ENCODE results near the gene GNG12.

Gene GNG12

DNA sequence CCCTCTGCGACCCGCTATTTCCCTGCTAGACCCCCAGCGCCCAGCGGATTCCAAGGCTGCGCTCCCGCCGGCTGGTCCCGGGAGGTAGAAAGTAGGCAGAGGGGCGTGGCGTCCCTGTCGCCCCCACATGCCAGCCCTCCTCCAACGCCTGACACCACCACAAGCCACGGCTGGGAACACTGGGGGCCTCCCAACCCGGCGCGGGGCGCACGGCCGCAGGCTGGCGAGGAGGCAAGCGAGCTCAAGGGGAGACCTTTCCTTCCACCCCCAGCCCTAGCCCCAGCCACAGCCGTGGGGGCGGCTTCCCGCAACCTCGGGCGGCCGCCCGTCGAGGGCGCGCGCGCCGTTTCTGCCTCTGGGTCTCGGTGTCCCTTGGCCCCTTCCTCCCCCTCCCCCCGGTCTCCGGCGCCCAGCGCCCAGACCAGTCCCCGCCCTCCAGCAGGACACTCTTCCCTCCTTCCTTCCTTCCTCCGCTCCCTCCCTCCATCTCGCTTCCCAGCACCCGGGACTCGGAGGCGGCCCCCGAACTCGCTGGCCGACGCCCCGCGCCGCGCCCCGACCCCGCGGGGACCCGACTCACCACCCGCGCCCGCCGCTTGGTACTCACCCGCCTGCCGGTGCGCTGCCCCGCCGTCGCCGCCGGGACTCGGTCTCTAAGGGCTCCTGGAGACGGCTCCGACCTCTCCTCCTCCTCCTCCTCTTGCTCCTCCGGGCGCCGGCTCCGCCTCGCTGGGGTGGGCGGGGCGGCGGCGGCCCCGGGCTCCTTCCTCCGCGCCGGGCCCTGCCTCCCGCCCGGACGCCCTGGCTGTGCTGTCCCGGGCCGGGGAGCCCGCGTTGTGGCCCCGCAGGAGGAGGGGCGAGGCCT, at the start of gene GNG12:
Gene GNG12, minus strand, starts transcription at position 731 of the 865 bp plus-strand sequence. CDS start 125,781 bp downstream, outside the sequence.
- peak; percentile 31 for DNase-seq

DNA sequence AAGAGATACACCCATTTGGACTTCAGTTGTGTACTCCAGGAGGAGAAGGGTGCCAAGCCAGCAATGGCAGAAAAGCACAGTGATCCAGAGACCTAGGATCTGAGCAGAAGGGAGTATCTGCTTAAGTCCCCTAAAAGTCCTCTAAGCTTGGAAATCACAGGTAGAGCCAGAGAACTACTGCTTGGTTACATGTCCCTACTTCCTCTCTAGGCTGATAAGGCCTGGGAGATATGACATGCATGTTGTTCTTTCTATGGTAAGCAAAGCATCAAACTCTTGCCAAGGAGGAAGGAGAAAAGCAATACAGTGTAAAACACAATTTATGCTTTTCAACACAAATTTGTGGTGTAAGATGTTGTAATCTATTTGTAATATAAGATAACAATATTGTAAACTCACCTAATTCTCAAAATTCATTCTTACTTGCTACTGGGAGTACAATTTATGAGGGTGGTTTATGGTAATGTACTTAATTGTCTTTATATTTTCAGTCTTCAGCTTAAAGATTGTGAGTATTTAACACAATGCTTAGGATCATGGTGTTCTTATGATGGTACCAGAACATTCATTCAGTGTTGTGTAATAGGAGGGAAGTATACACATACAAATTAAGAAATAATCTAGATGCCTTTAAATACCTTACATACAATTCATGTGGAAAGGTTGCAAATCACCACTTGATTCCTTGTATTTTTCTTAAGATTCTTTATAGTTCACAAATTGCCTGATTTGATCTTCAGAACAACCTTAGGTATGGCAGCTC, 49.1 kb upstream of the GNG12 start:
- DNase-seq, result no peak

DNA sequence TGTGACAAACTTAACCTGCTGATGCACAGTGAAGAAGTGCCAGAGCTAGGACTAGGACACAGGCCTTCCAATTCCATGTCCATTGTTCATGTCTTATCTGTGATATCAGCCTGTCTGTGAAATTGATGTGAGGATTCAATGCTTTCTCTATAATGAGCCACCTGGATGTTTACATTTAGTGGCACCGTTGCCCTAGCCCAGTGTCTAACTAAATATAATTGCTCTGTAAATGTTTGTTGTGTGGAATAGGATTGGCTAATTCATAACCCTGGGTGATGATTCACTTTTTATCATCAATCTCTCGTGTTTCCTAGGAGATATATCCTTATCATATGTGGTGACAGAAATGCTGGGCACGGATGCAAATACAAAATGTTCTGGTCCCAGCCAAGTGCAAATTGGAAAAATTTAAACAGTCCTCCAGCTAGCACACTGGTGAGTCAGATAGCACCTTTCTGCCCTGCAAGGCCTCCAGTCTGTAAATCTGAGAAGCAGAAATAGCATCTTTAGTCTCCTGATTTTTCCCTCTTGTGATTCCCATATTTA, 46.9 kb upstream of the GNG12 start:
- DNase-seq, result no peak

DNA sequence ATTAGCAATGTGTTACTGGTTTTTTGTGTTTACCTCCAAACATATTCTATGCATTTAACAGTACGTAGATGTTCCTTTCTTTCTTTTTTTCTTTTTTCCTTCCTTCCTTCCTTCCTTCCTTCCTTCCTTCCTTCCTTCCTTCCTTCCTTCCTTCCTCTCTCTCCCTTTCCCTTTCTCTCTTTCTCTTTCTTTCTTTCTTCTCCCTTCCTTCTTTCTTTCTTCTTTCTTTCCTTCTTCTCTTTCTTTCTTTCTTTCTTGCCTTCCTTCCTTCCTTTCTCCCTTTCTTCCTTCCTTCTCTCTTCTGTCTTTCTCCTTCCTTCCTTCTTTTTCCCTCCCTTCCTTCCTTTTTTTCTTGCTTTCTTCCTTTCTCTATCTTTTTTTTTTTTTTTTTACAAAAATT, 46.2 kb upstream of the GNG12 start:
- DNase-seq, result no peak

DNA sequence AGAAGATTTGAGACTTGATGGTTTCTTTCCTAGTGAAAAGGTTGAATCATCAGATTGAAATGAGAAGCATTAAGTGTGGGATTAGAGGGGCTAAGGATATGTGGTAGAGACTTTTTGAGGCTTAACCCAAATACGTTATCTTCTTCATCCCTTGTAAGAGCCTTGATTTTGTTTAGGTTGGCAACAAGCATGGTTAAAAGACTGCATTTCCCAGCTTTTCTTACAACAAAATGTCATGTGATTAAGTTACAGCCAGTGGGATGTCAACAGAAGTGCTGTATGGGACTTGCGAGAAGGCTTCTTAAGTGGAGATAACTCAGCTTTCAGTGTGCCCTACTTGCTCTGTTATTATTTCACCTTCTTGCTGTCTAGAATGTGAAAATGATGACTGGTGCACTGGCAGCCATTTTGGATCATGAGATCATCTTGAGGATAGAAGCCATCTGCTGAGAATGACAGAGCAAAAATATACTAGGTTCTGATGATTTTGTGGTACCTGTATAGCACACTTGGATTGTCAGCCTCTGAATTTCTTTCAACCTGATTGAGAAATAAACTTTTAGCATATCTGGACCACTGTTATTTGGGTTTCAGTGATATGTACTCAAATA, 41.3 kb upstream of the GNG12 start:
- DNase-seq, result no peak

DNA sequence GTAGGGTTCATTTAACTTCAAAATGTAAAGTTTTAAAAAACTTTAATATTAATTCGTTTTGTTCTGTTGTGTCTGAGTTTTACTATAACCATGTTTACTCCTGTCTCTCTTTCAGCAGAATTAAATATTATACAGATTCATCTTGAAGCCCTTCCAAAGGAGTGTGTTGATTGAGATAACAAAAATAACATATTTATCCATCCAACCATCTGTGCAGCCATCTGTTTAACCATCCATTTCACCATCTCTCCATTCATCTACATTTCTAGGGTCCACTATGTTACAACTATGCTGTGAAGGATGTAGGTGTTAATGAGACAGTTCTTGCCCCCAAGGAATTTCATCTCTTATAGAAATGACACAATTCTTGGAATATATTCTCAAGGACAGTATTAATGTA, 36.0 kb upstream of the GNG12 start:
- no peak for DNase-seq

DNA sequence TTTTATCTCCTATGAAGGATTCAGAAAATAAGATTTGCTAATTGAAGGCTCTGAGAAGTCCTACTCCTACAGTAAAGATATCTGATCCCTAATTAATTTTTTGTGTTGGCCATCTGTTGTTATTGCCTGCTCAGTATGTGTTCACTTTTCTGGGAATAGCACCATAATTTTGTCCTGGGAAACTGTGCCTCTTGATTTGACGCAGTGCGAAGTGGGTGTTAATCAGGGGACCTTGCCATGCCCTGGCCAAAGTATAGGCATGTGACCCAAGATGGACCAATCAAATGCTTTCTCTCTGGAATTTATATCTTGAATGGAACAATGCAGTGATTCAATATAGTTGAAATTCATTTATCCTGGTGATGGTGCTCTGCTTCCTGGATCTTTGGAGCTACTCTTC, 30.4 kb upstream of the GNG12 start:
- DNase-seq, result no peak

DNA sequence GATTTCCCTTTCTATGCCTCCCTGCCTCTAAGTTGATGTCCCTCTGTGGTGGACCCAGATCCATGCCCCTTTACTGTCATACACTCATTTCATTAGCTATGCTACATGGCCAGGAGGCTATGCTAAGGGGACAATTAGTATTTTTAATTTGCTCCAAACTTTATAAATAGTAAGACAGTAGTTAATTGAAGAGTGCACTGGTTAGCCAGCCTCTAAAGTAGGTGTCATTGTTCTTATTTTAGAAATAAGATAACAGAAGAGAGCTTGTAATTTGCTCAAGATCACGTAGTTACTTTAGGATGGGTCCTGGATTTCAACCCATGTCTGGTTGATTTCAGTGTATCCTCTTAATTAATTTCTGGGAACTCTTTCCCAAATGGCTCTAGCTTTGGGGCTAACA, 29.4 kb upstream of the GNG12 start:
- no peak for DNase-seq

DNA sequence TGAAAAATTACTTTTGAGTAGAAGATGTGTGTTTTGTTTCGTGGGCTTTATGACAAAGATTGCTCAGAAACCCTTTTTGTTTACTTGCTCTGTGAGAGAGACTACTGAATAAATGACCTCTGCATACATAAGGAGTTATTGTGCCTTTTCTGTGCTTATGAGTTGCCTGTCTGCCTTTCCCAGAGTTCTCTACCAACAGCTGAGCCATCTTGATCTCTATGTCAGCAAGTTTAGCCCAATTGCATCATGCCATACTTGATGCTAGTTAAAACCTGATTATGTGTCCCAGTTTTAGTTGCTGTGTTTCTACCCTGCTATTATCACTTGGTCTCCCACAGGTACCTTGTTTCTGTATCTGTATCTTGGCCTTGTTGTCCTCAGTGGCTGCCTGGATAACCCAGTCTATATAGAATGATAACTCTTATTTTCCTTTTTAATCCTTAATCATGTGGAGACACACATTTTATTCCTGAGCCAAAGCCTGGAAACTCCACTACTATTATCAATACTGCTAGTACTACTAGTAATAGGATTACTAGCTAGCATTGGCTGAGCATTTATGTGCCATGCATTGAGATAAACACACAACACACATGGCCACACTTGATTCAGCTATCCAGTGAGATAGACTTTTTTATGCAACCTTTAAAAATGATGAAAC, 28.7 kb upstream of the GNG12 start:
- DNase-seq, result no peak

DNA sequence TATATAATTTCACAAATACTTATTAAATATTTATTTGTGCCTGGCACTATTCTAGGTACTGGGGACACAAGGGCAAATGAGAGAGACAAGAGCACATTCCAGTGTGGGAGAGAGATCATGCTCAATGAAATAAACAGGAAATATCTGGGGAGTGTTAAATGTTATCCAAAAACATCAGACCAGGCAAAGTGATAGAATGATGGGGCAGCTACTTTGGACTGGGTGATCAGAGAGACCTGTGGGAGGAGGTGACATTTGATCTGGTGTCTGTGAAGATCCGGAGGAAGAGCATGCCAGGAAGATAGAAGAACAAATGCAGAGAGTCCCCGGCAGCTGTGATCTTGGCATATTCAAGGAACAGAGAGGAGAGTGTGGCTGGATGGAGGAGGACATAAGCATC, 27.5 kb upstream of the GNG12 start:
- DNase-seq, result no peak

DNA sequence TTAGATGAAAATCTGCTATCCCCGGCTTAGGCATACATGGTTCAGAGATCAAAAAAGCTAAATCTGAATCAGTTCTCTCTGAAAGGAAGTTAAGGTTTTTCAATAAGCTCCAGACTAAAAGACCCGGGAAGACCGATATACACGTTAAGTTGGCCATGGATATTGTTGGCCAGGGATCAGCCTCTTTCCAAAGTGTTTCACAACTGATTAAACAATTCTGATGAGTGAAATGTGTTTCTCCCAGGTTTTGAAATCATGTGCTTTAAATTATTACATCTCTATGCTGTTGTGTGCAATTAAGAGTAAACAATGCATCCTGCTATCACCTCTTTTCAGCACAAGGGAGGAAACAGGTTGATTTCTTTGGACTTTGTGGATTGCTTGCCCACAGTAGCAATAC, 23.7 kb upstream of the GNG12 start:
- DNase-seq, result no peak

DNA sequence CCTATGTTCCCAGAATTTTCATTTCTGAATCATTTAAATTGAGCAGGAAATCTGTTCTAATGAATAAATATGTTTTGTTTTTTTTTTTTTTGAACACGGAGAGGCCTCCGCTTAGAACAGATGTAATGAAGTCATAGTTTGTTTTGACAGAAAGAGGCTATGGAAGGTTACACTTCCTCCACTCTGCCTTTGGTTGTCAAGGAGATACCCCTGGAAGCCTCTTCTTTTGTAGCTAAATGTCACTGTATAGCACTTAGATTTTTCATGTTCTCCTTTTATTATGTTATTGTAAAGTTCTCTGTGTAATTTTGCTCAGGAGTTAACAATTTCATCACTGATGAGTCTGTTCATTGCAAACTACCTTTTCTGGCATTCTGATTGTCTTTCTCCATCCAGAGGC, 22.7 kb upstream of the GNG12 start:
- DNase-seq, result no peak

DNA sequence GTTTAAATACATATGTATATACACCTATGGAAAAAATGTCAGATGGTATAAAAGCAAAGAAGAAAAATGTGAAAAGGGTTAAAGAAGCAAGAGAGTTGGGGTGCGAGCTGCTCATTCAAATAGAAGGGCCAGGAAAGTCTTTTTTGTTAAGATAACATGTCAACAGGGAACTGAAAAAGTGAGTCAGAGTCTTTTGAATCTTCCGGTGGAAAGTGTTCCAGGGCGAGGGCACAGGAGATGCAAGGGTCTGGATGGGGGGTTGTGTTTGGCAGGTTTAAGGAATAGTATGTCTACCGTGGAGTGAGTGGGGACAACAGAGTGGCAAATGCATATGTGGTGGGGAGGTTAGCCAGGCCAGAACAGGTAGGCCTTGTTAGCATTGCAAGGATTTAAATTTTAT, 22.2 kb upstream of the GNG12 start:
- DNase-seq, result no peak

DNA sequence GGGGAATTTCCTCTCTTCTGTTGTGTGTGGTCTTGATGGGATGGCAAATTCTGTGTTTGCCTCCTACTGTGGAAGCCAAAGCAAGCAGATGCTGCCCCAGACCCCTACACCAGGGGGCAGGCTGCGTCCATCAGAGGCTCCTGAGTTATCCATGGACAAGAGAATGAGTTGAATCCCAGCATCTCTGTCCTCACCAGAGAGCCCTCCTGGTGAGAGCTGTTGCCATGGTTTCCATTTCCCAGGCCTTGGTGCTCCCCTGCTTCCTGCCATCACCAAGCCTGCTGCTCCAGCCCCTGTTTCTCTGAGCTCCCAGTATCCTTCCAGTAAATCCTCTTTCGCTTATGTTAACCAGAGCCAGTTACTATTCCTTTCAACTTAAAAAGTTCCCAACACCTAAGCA, 20.4 kb upstream of the GNG12 start:
- peak; percentile 28 for DNase-seq

DNA sequence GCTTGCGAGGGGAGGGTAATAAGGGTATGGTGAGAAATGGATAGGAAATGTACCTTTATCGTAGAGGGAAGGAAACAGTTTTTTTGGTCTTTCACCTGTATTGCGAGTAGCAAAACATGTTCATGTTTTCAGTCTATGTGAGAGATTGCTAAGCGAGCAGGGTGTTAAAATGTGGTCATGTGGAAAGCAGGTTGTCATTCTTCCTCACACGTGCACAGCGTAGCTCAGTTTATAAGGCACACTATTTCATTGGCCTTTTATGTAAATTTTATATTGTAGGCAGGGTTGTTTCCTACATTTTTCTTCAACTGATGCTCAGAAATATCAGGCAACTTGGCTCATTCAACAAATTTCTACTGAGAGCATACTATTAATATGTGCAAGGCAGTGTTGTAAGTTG, 18.5 kb upstream of the GNG12 start:
- DNase-seq, result no peak

DNA sequence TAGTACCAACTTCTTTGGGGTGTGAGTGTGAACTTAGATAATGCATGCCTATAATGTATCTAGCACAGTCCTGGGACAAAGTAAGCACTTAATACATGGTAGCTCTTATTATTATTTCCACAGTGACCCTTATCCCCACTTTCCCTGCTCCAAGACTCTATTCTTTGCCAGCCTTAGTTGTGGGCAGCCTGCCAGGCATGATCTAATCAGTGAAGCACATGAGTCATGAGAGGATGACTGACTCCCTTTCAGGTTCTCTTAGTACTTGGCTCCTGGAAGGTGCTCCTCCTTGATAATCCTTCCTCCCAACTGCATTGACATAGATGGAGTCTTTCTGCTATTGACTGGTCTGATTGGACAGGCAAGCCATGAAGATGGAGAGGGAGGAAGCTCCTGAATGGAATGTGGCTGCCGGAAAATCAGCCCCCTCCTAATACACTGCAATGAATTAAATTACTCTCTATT, 17.4 kb upstream of the GNG12 start:
- peak; percentile 53 for DNase-seq

DNA sequence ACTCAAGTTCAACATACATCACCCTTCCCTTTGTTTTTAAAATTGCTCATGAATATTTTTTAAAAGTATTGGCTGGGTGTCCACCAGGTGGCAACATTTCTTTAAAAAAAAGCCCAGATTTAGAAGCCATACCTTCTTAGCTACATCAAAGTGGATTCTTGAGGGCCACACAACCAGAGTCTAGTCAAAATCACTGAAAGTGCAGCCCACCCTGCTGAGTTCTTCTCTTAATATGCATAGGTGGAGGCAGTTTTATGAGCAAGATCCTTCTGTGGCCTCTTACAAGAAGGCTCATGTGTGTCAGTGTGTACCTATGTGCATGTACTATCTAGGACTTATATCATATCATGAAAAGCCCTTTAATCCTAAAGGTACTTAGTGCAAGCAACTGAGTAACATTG, 16.9 kb upstream of the GNG12 start:
- DNase-seq, result peak; percentile 13

DNA sequence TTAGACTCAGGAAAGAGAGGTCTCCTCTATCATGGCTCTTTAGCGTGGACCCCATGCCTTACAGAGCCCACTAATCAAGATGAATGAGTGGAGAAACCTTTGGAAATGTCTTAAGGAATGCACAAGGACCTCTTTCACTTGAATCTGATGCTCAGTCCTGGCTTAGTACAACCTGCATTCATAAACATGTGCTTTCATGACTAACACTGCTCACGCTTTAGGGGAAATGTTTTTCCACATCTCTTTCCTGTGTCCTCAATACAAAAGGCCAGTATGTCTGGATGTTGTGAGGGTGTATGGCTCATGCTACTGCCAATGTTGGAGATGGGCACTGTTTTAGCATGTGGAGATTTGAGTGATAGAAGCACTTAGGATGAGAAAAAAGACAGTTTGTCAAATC, 14.2 kb upstream of the GNG12 start:
- DNase-seq, result no peak

DNA sequence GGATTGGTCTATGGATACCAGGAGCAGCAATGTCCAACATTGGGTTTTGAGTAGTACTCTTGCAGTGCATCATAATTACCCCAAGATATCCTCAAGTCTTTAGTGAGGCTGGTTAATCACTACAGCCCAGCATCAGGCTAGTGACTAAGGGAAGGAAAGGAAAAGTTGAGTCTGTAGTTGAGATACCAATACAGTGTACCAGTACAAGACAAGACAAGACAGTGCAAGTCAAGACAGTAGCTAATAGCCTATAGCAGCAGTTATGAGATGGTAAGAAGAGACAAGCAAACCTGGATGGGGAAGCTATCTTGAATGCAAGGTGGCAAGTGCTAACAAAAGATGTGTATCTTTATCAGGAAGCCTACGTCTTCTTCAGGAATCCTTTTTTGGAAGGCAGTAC, 13.3 kb upstream of the GNG12 start:
- DNase-seq, result no peak

DNA sequence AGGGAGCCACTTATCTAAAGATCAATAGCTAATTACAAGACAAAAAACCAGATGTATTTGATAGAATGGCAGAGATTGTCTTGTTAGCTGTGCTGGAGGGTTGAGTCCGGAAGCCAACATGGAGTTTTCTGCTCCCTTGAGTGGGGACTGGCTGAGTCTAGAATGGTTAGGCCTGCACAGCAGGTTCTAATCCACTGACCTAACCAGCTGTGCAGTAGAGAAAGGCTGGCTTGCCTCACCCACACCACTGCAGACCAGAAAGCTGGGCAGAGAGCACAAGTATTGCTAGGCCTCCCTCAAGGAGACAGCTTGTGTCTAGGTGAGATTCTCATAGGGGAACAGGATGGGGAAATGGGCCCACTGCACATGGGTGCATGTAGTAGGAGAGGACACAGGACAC, 11.7 kb upstream of the GNG12 start:
- DNase-seq, result no peak

DNA sequence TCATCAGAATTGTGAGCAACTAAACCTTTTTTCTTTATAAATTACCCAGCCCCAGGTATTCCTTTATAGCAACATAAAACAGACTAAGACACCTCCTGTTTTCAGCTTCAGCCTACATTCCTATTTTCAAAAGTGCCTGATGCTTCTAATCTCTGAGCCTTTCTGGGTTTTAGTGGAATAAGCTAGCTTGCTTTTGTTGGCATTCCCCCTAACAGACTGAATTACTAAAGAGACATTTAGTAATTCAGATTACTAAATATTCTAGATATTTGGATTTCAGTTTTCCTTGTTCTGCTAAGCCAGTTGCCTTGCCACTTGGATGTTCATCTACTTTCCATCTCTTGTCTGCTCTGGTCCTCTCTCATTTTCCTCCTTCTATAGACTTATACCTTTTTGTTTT, 10.5 kb upstream of the GNG12 start:
- DNase-seq, result no peak

DNA sequence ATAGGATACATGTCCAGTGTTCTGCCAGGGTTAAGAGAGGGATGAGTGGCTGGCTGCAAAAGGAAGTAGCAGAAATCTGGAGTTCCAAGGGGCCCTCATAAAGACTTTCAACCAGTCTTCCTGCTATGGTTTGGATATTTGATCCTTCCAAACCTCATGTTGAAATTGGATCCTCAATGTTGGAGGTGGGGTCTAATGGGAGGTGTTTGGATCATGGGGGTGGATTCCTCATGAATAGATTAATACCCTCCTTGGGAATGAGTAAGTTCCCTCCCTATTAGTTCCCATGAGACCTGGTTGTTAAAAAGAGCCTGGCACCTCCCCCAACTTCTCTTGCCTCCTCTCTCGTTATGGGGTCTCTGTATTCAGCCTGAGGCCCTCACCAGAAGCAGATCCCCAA, 10.1 kb upstream of the GNG12 start:
- DNase-seq, result no peak

DNA sequence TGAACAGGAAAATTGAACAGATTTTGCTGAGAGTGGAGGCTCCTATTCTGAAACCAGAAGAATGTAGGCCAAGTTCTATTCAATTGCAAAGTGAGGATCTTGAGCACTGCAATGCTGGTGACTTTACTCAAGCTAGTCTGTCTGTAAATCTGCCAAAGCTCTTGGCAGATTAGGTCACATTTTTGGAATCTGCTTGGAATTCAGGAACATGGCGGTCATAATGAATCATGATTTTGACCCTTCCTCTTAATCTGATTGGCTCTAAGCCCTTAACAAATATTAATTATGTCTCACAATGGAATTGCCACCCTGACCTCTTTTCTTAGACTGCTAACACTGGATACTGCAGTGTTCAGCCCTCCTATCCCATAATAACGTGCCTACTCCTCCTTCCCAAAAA, 7.2 kb upstream of the GNG12 start:
- DNase-seq, result peak; percentile 59

Measured in amniotic stem cell (primary cell).